ENCODE measurements around the gene SLC9A2. TPM values are rescaled to one million over a fixed set of nuclear protein-coding genes. Genes with fewer than 3 reads are reported as not detected.

SLC9A2 gene
- total and polyA plus RNA-seq, 10 of the 15 experiments (the other 5 are each of a cell fraction or from before 2014, with no cell fraction given) = 0.13 to 1.2 (median 0.79) TPM

DNA sequence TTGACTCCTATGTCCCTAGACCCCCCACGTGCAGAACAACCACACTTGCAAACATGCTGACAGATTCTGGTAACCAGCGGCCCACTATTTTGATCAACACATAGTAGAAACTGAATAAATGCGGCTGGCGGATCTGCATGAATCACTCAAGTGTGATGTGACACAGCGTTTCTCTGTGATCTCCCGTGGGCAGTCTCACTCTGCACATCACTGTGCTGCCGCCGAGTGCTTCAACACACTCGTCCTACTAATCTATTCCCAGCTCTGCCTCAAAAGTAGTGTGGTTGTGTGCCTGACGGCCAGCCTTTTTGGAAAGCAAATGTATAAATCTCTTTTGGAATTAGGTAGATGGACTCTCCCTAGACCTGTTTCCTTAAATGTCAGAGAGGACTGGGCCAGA lies 105.2 kb downstream of the SLC9A2 start:
- Histone ChIP-seq H3K36me3 (ENCODE audit: control insufficient read depth in 2 of 2, insufficient read depth in 2 of 2, low read length in 1 of 2) (peaks cover 0 to 8% of the 10 kb centered on the region in 2 experiments; a peak in 2 of 4 replicates), H3K4me1 (ENCODE audit: control insufficient read depth, insufficient read depth, low read length) (no peaks in the 10 kb centered on the region), H4K20me1 (ENCODE audit: control insufficient read depth, insufficient read depth) (no peaks in the 10 kb centered on the region), H3K27ac (ENCODE audit: control insufficient read depth, insufficient read depth) (no peak overlapping the region), H3K79me2 (ENCODE audit: control insufficient read depth, insufficient read depth, low read length) (no peaks in the 10 kb centered on the region), H3K27me3 (replicated peaks in 1 of 2; ENCODE audit: control insufficient read depth in 2 of 2, insufficient read depth in 2 of 2, low read length in 1 of 2) (no peaks in the 10 kb centered on the region), H3K9ac (ENCODE audit: control insufficient read depth, insufficient read depth, low read length) (no peak overlapping the region), H3K9me3 (replicated peaks; ENCODE audit: control insufficient read depth, insufficient read depth, low read length) (no peaks in the 10 kb centered on the region), H2AFZ (ENCODE audit: control insufficient read depth, low read depth, low read length) (no peak overlapping the region), H3K4me3 (no peak overlapping the region), H3K4me2 (ENCODE audit: control insufficient read depth, insufficient read depth) (no peak overlapping the region)
- no peak for DNase-seq (ENCODE audit: low read depth, low spot score)
- in situ Hi-C loops (cut with MboI) (no loop called here), intact Hi-C loops (cut with micrococcal nuclease; ENCODE audit: unreplicated experiment) (no loop called here)
- SMC1A ChIA-PET (ENCODE audit: uncharacterized antibody, unreplicated experiment) = interaction anchor here (0.6 kb wide), 1 partner anchor 1327 kb away, joined by 3 read pairs; no protein-coding TSS in a partner anchor
- no peak for ATAC-seq
- FAIRE-seq = no peak
- 79% methylated on average over 10 of the region's 10 CpGs for WGBS (ENCODE audit: insufficient coverage, insufficient replicate concordance, low lambda C conversion rate, missing lambda C conversion rate)
- BruUV-seq (replicated peaks) = no TSS peak
- TF ChIP-seq ZNF217 (IDR thresholded peaks at IDR 0.05) = no peak
- TF ChIP-seq CHD4 (IDR thresholded peaks at IDR 0.05) = no peak
- no peak for TF ChIP-seq PBX3 (IDR thresholded peaks at IDR 0.05; ENCODE audit: insufficient replicate concordance, low read depth, low read length)
- TF ChIP-seq TCF12 (IDR thresholded peaks at IDR 0.05; ENCODE audit: low read depth, low read length) = no peak
- no peak for TF ChIP-seq NFYB (IDR thresholded peaks at IDR 0.05; ENCODE audit: insufficient read depth, low read depth, low read length)
- no peak for TF ChIP-seq IRF5 (IDR thresholded peaks at IDR 0.05; ENCODE audit: borderline replicate concordance)
- TF ChIP-seq KLF5 (IDR thresholded peaks at IDR 0.05; ENCODE audit: partially characterized antibody) = no peak
- TF ChIP-seq ATF2 (IDR thresholded peaks at IDR 0.05; ENCODE audit: low read length) = no peak
- TF ChIP-seq RCOR1 (conservative IDR thresholded peaks at IDR 0.05; ENCODE audit: low read depth, low read length) = no peak
- TF ChIP-seq PML (IDR thresholded peaks at IDR 0.05; ENCODE audit: low read length) = no peak
- no peak for TF ChIP-seq BRCA1 (IDR thresholded peaks at IDR 0.05; ENCODE audit: low read depth, low read length)
- TF ChIP-seq TCF7 (IDR thresholded peaks at IDR 0.05; ENCODE audit: borderline replicate concordance) = no peak
- TF ChIP-seq NKRF (conservative IDR thresholded peaks at IDR 0.05) = no peak
- TF ChIP-seq YY1 (IDR thresholded peaks at IDR 0.05; ENCODE audit: low read depth, low read length) = no peak
- TF ChIP-seq RELA (IDR thresholded peaks at IDR 0.05; ENCODE audit: borderline replicate concordance, partially characterized antibody) = no peak
- TF ChIP-seq FOXK2 (IDR thresholded peaks at IDR 0.05) = no peak
- TF ChIP-seq ZNF274 (IDR thresholded peaks at IDR 0.05; ENCODE audit: insufficient read depth, insufficient read length) = no peak
- TF ChIP-seq MYB (IDR thresholded peaks at IDR 0.05; ENCODE audit: borderline replicate concordance, low read depth, low read length) = no peak
- no peak for TF ChIP-seq EP300 (IDR thresholded peaks at IDR 0.05; ENCODE audit: borderline replicate concordance in 1 of 2, control insufficient read depth in 1 of 2, low read depth in 2 of 2, low read length in 2 of 2)
- no peak for TF ChIP-seq SPI1 (IDR thresholded peaks at IDR 0.05; ENCODE audit: borderline replicate concordance, insufficient read depth, low read depth, low read length)
- POLR2A ChIA-PET = no interaction called here
- RAD21 ChIA-PET (ENCODE audit: unreplicated experiment) = no interaction called here
- CTCF ChIA-PET = interaction anchor here (2.1 kb wide), 1 partner anchor 10 kb away, joined by 5 read pairs; no protein-coding TSS in a partner anchor

Measured in GM12878 (cell line).